Endodermal cell (in vitro differentiated cells): Measurements from ENCODE around the gene XPO6. TPM values are rescaled to one million over a fixed set of nuclear protein-coding genes. Genes with fewer than 3 reads are reported as not detected.
A peak's percentile ranks its signal among the peaks of the same experiment; 100 is the strongest.

ENCODE experiments used
- DNase-seq: peaks from one replicate; pipeline ENCODE4 v3.0.0-alpha.2; 2017
- H3K27ac ChIP-seq: 2 replicates; pipeline ENCODE4 v1.5.1; 2013; ENCODE audit warnings: mild to moderate bottlenecking, low read depth, low read length, moderate library complexity
- H3K27me3 ChIP-seq: 2 replicates; pipeline ENCODE4 v1.6.1; 2013; ENCODE audit warnings: mild to moderate bottlenecking, low read length, moderate library complexity; ENCODE audit not compliant: insufficient read depth, control insufficient read depth, poor library complexity, severe bottlenecking
- H3K36me3 ChIP-seq: 2 replicates; pipeline ENCODE4 v1.7.0; 2013; ENCODE audit warnings: mild to moderate bottlenecking, low read length, moderate library complexity; ENCODE audit not compliant: control insufficient read depth, insufficient read depth
- H3K4me1 ChIP-seq: one replicate; pipeline ENCODE4 v1.7.0; 2013; ENCODE audit warnings: low read length; ENCODE audit not compliant: control insufficient read depth, insufficient read depth
- H3K4me3 ChIP-seq: 2 replicates; pipeline ENCODE4 v1.5.1; 2013; ENCODE audit warnings: mild to moderate bottlenecking, low read length, moderate library complexity
- H3K9ac ChIP-seq: 2 replicates; pipeline ENCODE4 v1.6.1; 2013; ENCODE audit warnings: mild to moderate bottlenecking, low read length, moderate library complexity; ENCODE audit not compliant: poor library complexity, severe bottlenecking; ENCODE audit errors: extremely low read depth
- H3K9me3 ChIP-seq: 2 replicates; pipeline ENCODE4 v1.6.1; 2013; ENCODE audit warnings: mild to moderate bottlenecking, low read length, moderate library complexity; ENCODE audit not compliant: control insufficient read depth
- H3K27ac Mint-ChIP-seq: 2 replicates; pipeline ENCODE4 v1.8.0; 2020; ENCODE audit warnings: mixed read lengths
- H3K27me3 Mint-ChIP-seq: 2 replicates; pipeline ENCODE4 v1.8.0; 2021; ENCODE audit warnings: mild to moderate bottlenecking, mixed read lengths; ENCODE audit not compliant: insufficient read depth
- H3K36me3 Mint-ChIP-seq: 2 replicates; pipeline ENCODE4 v1.8.0; 2020; ENCODE audit warnings: low read depth, mixed read lengths
- H3K4me1 Mint-ChIP-seq: 2 replicates; pipeline ENCODE4 v1.8.0; 2020; ENCODE audit warnings: mixed read lengths
- H3K4me3 Mint-ChIP-seq: 2 replicates; pipeline ENCODE4 v1.8.0; 2020; ENCODE audit warnings: mild to moderate bottlenecking, moderate library complexity, mixed read lengths
- H3K9me3 Mint-ChIP-seq: 2 replicates; pipeline ENCODE4 v1.8.0; 2020; ENCODE audit warnings: mild to moderate bottlenecking, mixed read lengths
- WGBS, 2 experiments: methylation state at CpG; one replicate each; pipeline versions ENCODE4 v1.1.5 to v1.1.7; 2013; ENCODE audit warnings: missing lambda C conversion rate in 2 of 2, mixed read lengths in 1 of 2; ENCODE audit not compliant: insufficient coverage in 1 of 2, insufficient read length in 1 of 2; 5-methylcytosine and 5-hydroxymethylcytosine counted together
- long read RNA-seq, 4 experiments: library from polyadenylated mRNA in 2 of 4; library from RNA in 1 of 4; library from capped mRNA in 1 of 4; stranded (forward) in 3 of 4; unstranded in 1 of 4; transcript quantifications; one replicate each; pipeline ENCODE4 v2.0.0, GENCODE V29; 2020 to 2021; ENCODE audit warnings: inconsistent platforms in 1 of 4
- polyA plus RNA-seq, 2 experiments: library from polyadenylated mRNA; stranded (reverse); fragments of 50-300 nt; gene quantifications; one replicate each; pipeline ENCODE4 v1.2.3, GENCODE V29; 2013
- total RNA-seq, 2 donors: library from RNA; stranded (reverse); fragmentation: NEBNext Ultra II Directional in 1 of 2; extraction: Animal tissue kit (Norgen Biotek cat#: 25700) in 1 of 2; gene quantifications; 2 replicates in 1 of 2; 3 replicates in 1 of 2; pipeline ENCODE4 v1.2.1, GENCODE V29; 2021
- TF ChIP-seq, protein P1 (sequence below): fragments of 200-600 bp; sonication (generic); conservative IDR thresholded peaks from 2 replicates; pipeline ENCODE4 v1.5.0; 2021; ENCODE audit warnings: antibody characterized with exemption, mild to moderate bottlenecking

Gene XPO6, protein sequence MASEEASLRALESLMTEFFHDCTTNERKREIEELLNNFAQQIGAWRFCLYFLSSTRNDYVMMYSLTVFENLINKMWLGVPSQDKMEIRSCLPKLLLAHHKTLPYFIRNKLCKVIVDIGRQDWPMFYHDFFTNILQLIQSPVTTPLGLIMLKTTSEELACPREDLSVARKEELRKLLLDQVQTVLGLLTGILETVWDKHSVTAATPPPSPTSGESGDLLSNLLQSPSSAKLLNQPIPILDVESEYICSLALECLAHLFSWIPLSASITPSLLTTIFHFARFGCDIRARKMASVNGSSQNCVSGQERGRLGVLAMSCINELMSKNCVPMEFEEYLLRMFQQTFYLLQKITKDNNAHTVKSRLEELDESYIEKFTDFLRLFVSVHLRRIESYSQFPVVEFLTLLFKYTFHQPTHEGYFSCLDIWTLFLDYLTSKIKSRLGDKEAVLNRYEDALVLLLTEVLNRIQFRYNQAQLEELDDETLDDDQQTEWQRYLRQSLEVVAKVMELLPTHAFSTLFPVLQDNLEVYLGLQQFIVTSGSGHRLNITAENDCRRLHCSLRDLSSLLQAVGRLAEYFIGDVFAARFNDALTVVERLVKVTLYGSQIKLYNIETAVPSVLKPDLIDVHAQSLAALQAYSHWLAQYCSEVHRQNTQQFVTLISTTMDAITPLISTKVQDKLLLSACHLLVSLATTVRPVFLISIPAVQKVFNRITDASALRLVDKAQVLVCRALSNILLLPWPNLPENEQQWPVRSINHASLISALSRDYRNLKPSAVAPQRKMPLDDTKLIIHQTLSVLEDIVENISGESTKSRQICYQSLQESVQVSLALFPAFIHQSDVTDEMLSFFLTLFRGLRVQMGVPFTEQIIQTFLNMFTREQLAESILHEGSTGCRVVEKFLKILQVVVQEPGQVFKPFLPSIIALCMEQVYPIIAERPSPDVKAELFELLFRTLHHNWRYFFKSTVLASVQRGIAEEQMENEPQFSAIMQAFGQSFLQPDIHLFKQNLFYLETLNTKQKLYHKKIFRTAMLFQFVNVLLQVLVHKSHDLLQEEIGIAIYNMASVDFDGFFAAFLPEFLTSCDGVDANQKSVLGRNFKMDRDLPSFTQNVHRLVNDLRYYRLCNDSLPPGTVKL
- total RNA-seq = 10 to 100 TPM; 84.7 to 92.4 TPM
- 79.6 TPM for polyA plus RNA-seq (2013, experiment 1 of 2)
- 78.4 TPM for polyA plus RNA-seq (2013, experiment 2 of 2)
- long read RNA-seq, experiment 1, full-length matches to known transcripts = 9 of 23 reads
- long read RNA-seq, experiment 1, partial matches to known transcripts = 6 of 23 reads
- long read RNA-seq, experiment 1, other reads (novel, unspliced or antisense) = 8 of 23 reads
- long read RNA-seq, experiment 2, full-length matches to known transcripts = 20 of 45 reads
- long read RNA-seq, experiment 2, partial matches to known transcripts = 15 of 45 reads
- long read RNA-seq, experiment 2, other reads (novel, unspliced or antisense) = 10 of 45 reads
- long read RNA-seq, experiment 3, partial matches to known transcripts = 23 of 30 reads
- long read RNA-seq, experiment 3, other reads (novel, unspliced or antisense) = 7 of 30 reads
- long read RNA-seq, experiment 4 = 0 reads

DNA sequence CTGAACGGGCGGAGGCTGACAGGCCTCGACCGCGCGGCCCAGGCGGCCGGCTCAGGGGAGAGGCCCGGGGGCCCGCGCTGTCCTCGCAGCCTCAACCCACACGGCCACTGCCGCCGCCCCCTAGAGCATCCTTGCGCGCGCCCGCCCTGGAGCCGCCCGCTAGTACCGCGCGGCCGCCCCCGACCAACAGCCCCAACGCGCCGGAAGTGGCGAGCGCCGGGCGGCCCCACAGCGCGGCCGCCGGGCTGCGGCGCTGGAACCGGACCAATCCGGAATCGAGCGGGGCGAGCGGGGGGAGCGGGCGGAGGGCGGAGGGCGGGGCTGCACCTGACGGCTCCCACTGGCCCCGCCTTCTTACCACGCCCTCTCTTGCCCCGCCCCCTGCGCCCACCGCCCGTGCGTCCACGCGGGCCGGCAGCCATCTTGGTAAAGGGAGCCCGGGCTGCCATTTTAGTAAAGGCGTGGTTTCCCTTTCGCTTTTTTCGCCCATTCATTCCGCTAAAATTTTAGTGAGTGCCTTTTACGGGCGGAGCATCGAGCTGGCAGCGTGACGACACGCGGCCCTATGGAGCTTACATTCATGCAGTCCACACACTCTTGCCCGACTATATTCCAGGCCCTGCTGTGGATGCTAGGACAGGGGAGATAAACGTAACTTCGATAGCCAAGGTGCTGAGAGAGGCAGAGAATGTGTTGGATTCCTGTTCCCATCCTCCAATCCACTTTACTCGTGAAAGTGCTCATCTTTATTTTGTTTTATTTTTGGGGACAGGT, at the start of gene XPO6:
XPO6 (minus strand) TSS at position 208 of the 774 bp plus-strand sequence. CDS start 597 bp downstream, outside the sequence.
- Mint-ChIP-seq H3K27ac (peak within 1 kb of the TSS; percentile 94), H3K9me3 (no peaks in the 10 kb centered on the region), H3K4me1 (peaks cover 9% of the 10 kb centered on the region), H3K36me3 (peaks cover 6% of the 10 kb centered on the region), H3K27me3 (no peaks in the 10 kb centered on the region), H3K4me3 (peak within 1 kb of the TSS; percentile 63)
- H3K27me3 ChIP-seq = no peaks in the 10 kb centered on the region
- peaks cover 21% of the 10 kb centered on the region for H3K36me3 ChIP-seq
- peaks cover 7% of the 10 kb centered on the region for H3K4me1 ChIP-seq
- DNase-seq = peak; percentile 99
- TF ChIP-seq, protein P1, sequence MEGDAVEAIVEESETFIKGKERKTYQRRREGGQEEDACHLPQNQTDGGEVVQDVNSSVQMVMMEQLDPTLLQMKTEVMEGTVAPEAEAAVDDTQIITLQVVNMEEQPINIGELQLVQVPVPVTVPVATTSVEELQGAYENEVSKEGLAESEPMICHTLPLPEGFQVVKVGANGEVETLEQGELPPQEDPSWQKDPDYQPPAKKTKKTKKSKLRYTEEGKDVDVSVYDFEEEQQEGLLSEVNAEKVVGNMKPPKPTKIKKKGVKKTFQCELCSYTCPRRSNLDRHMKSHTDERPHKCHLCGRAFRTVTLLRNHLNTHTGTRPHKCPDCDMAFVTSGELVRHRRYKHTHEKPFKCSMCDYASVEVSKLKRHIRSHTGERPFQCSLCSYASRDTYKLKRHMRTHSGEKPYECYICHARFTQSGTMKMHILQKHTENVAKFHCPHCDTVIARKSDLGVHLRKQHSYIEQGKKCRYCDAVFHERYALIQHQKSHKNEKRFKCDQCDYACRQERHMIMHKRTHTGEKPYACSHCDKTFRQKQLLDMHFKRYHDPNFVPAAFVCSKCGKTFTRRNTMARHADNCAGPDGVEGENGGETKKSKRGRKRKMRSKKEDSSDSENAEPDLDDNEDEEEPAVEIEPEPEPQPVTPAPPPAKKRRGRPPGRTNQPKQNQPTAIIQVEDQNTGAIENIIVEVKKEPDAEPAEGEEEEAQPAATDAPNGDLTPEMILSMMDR = no peak
- peak within 1 kb of the TSS; percentile 90 for H3K4me3 ChIP-seq
- no peaks in the 10 kb centered on the region for H3K9me3 ChIP-seq
- 3 to 10% methylated on average over 22 to 76 of the region's 76 CpGs for WGBS, 2 experiments
- H3K9ac ChIP-seq = peak within 1 kb of the TSS; percentile 45
- H3K27ac ChIP-seq = no peak within 1 kb of the TSS

DNA sequence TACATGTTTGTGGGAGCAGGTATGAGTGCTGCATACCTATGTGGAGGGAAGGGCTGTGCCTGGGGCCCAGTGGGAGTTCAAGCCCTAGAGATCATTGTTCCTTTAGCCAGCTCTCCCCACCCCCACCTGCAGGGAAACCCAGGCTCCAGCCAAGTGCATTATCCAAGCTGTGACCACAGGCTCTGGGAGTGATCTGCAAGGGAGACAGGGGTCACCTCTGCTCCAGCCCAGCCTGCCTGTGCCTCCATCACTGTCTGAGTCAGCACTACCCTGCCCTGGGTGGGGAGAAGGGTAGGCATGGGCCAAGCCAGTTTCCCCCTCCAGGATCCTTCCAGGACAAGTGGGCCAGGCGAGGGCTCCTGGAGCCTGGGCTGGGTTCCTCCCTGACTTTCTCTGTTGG, 48.4 kb upstream of the XPO6 start:
- TF ChIP-seq, protein P1 = no peak
- no peak overlapping the region for H3K4me3 ChIP-seq
- no peaks in the 10 kb centered on the region for H3K36me3 ChIP-seq
- H3K36me3 Mint-ChIP-seq = no peaks in the 10 kb centered on the region
- H3K4me1 Mint-ChIP-seq = peaks cover 23% of the 10 kb centered on the region
- peaks cover 7% of the 10 kb centered on the region for H3K9me3 ChIP-seq
- WGBS, 2 experiments = 80 to 94% methylated on average over 1 of the region's 1 CpG
- no peaks in the 10 kb centered on the region for H3K9me3 Mint-ChIP-seq
- peak overlapping the region; percentile 28 for H3K4me3 Mint-ChIP-seq
- peaks cover 62% of the 10 kb centered on the region for H3K27me3 Mint-ChIP-seq
- peak overlapping the region; percentile 84 for H3K27ac Mint-ChIP-seq
- H3K27me3 ChIP-seq = peaks cover 57% of the 10 kb centered on the region
- H3K27ac ChIP-seq = no peak overlapping the region
- DNase-seq = peak; percentile 65
- H3K9ac ChIP-seq = no peak overlapping the region
- H3K4me1 ChIP-seq = peaks cover 11% of the 10 kb centered on the region
